ENCODE data around the gene KIF13A.
"Not testable (repeated sequence)": the region's sequence is repeated elsewhere in the genome, so short reads cannot be mapped to it uniquely, and the experiment has no call there.

The KIF13A gene

DNA sequence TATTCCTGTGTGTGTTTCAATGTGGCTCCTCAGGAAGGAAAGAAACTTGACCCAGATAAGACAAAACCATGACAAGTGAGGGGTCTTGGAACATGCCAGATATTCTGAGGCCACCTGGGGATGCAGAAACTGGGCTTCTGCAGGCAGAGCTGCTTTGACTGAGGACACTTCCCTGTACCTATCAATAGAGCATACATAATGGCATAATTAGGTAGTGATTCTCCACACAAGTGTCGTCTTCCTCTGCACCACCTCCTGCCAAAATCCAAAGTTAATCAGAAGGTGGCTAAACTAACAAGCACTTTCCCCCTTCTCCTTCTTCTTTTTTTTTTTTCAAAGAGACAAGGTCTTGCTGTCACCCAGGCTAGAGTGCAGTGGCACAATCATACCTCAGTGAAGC is 97.1 kb downstream of the KIF13A start:
- Histone ChIP-seq H3K27ac (ENCODE audit: low read depth in 2 of 2, low read length in 2 of 2) (no peak overlapping the region), H3K36me3 (ENCODE audit: control insufficient read depth in 2 of 2, insufficient read depth in 2 of 2, low read length in 2 of 2) (peaks cover 4 to 11% of the 10 kb centered on the region in 2 donors), H3K4me3 (ENCODE audit: low read length in 2 of 2) (no peak overlapping the region), H3K4me1 (ENCODE audit: control insufficient read depth in 2 of 2, insufficient read depth in 2 of 2, low read length in 2 of 2) (no peaks in the 10 kb centered on the region), H3K9me3 (ENCODE audit: control insufficient read depth in 2 of 2, low read length in 2 of 2) (peaks cover 5 to 9% of the 10 kb centered on the region in 2 donors), H3K27me3 (ENCODE audit: control insufficient read depth in 2 of 2, insufficient read depth in 2 of 2, low read length in 2 of 2) (no peaks in the 10 kb centered on the region), H3K9ac (ENCODE audit: low read depth in 1 of 2, low read length in 2 of 2) (no peak overlapping the region)

DNA sequence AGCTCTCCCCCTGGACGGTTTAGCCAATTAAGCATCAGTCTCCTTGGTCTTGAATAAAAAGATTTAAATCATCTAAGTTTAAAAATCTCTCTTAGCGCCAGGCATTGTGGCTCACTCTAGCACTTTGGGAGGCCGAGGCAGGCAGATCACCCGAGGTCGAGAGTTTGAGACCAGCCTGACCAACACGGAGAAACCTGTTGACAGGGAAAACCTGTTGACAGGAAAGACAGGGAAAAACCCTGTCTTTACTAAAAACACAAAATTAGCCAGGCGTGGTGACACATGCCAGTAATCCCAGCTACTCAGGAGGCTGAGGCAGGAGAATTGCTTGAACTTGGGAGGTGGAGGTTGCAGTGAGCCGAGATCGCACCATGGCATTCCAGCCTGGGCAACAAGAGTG is 97.7 kb downstream of the KIF13A start:
- H3K27me3 ChIP-seq (ENCODE audit: control insufficient read depth in 2 of 2, insufficient read depth in 2 of 2, low read length in 2 of 2): not testable (repeated sequence)

DNA sequence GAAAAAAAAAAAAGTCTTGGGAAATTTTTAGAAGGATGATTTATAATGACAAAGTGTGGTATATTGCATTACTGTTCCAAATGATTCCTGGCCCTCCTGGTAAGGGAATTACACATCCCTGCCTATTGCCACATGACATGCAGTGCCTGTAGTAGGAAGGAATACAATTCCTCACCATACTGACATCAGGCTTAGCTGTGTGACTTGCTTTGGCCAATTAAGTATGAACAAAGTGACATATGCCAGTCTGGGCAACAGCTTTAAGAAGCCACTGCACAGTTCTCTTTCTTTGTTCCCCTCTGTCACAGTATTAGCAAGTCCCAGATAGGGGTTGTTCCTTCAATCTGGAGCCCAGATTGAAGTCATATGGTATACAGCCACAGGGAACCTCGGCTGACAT is 100.5 kb downstream of the KIF13A start:
- Histone ChIP-seq H3K27ac (ENCODE audit: low read depth in 2 of 2, low read length in 2 of 2) (no peak overlapping the region), H3K9me3 (ENCODE audit: control insufficient read depth in 2 of 2, low read length in 2 of 2) (no peaks in the 10 kb centered on the region), H3K9ac (ENCODE audit: low read depth in 1 of 2, low read length in 2 of 2) (no peak overlapping the region), H3K4me3 (ENCODE audit: low read length in 2 of 2) (no peak overlapping the region), H3K27me3 (ENCODE audit: control insufficient read depth in 2 of 2, insufficient read depth in 2 of 2, low read length in 2 of 2) (no peaks in the 10 kb centered on the region), H3K4me1 (ENCODE audit: control insufficient read depth in 2 of 2, insufficient read depth in 2 of 2, low read length in 2 of 2) (no peaks in the 10 kb centered on the region), H3K36me3 (ENCODE audit: control insufficient read depth in 2 of 2, insufficient read depth in 2 of 2, low read length in 2 of 2) (no peaks in the 10 kb centered on the region)

More for the DNA sequence above, 97.7 kb downstream of the KIF13A start:
- H3K4me3 ChIP-seq (ENCODE audit: low read length in 2 of 2); H3K4me1 ChIP-seq (ENCODE audit: control insufficient read depth in 2 of 2, insufficient read depth in 2 of 2, low read length in 2 of 2); H3K9ac ChIP-seq (ENCODE audit: low read depth in 1 of 2, low read length in 2 of 2); H3K9me3 ChIP-seq (ENCODE audit: control insufficient read depth in 2 of 2, low read length in 2 of 2); H3K36me3 ChIP-seq (ENCODE audit: control insufficient read depth in 2 of 2, insufficient read depth in 2 of 2, low read length in 2 of 2); H3K27ac ChIP-seq (ENCODE audit: low read depth in 2 of 2, low read length in 2 of 2): not testable (repeated sequence)

DNA sequence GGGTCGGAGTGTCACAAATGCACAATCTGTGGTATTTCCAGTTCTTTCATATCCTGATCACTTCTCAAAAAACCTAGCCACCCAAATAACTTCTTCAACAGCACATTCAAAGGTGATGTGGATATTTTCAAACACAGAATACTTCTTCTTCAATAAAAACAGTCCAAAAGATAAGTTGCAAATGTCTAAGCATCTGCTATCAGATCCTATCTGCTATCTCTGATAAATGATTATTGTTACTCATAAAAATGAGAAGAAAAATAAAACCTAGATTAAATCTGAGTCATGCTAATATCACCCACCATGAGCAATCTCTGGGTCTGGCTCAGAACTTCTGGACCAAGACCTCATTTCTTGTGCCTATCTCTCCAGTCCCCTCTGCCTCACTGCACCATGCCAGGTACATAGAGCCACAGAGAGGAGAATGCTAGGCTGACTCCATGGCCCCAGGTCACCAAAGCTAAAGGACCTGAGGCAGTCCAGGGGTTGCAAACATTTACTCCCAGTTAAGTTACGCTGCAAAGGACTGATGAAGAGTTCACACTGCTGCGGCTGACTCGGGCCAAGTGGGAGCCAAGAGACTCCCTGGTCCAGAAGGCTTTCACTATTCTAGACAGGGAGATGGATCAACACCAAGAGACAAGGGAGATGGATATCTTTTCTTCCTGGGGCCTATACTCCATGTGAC is 101.4 kb downstream of the KIF13A start:
- no peaks in the 10 kb centered on the region for H3K36me3 ChIP-seq (ENCODE audit: control insufficient read depth in 2 of 2, insufficient read depth in 2 of 2, low read length in 2 of 2)
- no peak overlapping the region for H3K4me3 ChIP-seq (ENCODE audit: low read length in 2 of 2)
- H3K9ac ChIP-seq (ENCODE audit: low read depth in 1 of 2, low read length in 2 of 2): no peak overlapping the region
- H3K9me3 ChIP-seq (ENCODE audit: control insufficient read depth in 2 of 2, low read length in 2 of 2): no peaks in the 10 kb centered on the region
- no peaks in the 10 kb centered on the region for H3K4me1 ChIP-seq (ENCODE audit: control insufficient read depth in 2 of 2, insufficient read depth in 2 of 2, low read length in 2 of 2)
- no peak overlapping the region for H3K27ac ChIP-seq (ENCODE audit: low read depth in 2 of 2, low read length in 2 of 2)
- no peaks in the 10 kb centered on the region for H3K27me3 ChIP-seq (ENCODE audit: control insufficient read depth in 2 of 2, insufficient read depth in 2 of 2, low read length in 2 of 2)

DNA sequence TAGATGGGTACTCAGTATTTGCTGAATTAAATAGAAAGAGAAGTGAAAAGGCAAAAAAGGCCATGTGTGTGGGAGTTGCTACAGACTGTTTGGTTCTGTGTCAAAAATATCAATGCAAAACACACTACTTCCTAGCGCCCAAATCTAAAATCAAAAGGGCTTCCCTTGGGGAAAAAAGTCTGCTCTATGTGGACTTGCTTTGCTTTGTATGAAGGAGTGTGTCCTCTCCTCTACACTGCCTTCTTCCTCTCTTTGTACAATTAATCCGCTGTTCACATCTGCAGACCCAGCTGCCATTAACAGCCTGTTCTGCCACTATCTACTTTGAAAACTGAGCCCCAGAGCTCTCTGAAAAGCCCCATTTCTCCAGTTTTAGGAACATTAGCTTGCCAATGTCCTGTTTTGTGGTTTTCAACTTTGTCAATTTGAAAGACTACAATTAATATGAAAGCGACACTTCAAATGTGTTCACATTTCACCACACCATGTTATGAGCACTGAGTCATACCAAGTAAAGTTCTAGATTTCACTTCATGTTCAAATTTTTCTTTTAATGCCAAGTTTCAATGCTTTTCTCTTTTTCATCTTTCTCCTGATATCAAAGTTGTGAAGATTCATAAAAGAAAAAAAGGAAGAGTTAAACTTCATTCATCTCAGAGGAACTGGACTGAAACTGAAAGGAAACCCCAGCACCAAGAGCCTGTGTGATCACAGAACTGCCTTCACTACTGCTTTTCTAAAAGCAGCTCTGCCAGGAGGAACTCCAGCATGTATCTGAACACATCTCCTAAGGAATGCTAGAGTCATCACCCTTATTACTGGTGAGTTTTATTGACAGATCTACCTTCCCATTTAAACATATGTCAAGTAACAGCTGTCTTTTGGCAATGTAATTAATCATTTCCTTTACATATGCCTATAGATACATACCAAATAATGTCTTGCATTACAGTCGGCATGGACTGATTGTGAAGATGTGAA is 102.6 kb downstream of the KIF13A start:
- Histone ChIP-seq H3K36me3 (ENCODE audit: control insufficient read depth in 2 of 2, insufficient read depth in 2 of 2, low read length in 2 of 2) (no peaks in the 10 kb centered on the region), H3K27me3 (ENCODE audit: control insufficient read depth in 2 of 2, insufficient read depth in 2 of 2, low read length in 2 of 2) (no peaks in the 10 kb centered on the region), H3K4me1 (ENCODE audit: control insufficient read depth in 2 of 2, insufficient read depth in 2 of 2, low read length in 2 of 2) (no peaks in the 10 kb centered on the region), H3K9me3 (ENCODE audit: control insufficient read depth in 2 of 2, low read length in 2 of 2) (no peaks in the 10 kb centered on the region), H3K27ac (ENCODE audit: low read depth in 2 of 2, low read length in 2 of 2) (no peak overlapping the region), H3K4me3 (ENCODE audit: low read length in 2 of 2) (no peak overlapping the region), H3K9ac (ENCODE audit: low read depth in 1 of 2, low read length in 2 of 2) (no peak overlapping the region)

DNA sequence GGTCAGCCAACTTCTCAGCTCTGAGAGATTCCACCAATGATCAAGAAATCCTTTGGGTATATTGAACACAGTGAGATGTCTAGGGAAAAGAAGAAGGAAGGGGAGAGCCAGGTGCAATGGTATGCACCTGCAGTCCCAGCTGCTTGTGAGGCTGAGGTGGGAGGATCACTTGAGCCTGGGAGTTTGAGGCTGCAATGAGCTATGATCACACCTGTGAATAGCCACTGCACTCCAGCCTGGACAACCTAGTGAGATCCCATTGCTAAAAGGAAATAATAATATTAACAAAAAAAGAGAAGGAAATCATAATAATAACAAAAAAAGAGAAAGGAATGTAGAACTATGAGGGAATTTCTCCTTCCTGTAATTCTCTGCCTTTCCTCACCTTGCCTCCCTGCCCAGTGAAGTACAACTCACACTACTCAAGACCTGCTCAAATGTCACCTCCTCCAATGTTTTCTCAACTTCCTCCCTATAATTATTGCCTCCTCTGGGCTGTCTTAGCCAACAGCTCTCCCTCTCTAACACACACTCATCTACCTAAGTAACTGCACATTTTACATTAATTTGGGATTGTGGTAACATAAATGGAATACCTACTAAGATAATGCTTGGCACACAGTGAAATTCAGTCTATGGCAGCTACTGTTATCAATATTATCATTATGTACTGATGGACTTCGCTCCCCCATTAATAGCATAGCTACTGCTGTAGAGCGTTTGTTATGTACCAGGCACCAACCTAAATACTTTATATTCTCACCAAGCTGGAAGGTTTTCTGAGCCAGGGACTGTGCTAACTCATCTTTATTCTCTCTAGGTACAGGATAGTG is 103.6 kb downstream of the KIF13A start:
- H3K9me3 ChIP-seq (ENCODE audit: control insufficient read depth in 2 of 2, low read length in 2 of 2): no peaks in the 10 kb centered on the region
- no peaks in the 10 kb centered on the region for H3K4me1 ChIP-seq (ENCODE audit: control insufficient read depth in 2 of 2, insufficient read depth in 2 of 2, low read length in 2 of 2)
- H3K4me3 ChIP-seq (ENCODE audit: low read length in 2 of 2): no peak overlapping the region
- H3K27ac ChIP-seq (ENCODE audit: low read depth in 2 of 2, low read length in 2 of 2): no peak overlapping the region
- H3K9ac ChIP-seq (ENCODE audit: low read depth in 1 of 2, low read length in 2 of 2): no peak overlapping the region
- H3K36me3 ChIP-seq (ENCODE audit: control insufficient read depth in 2 of 2, insufficient read depth in 2 of 2, low read length in 2 of 2): no peaks in the 10 kb centered on the region
- no peaks in the 10 kb centered on the region for H3K27me3 ChIP-seq (ENCODE audit: control insufficient read depth in 2 of 2, insufficient read depth in 2 of 2, low read length in 2 of 2)

DNA sequence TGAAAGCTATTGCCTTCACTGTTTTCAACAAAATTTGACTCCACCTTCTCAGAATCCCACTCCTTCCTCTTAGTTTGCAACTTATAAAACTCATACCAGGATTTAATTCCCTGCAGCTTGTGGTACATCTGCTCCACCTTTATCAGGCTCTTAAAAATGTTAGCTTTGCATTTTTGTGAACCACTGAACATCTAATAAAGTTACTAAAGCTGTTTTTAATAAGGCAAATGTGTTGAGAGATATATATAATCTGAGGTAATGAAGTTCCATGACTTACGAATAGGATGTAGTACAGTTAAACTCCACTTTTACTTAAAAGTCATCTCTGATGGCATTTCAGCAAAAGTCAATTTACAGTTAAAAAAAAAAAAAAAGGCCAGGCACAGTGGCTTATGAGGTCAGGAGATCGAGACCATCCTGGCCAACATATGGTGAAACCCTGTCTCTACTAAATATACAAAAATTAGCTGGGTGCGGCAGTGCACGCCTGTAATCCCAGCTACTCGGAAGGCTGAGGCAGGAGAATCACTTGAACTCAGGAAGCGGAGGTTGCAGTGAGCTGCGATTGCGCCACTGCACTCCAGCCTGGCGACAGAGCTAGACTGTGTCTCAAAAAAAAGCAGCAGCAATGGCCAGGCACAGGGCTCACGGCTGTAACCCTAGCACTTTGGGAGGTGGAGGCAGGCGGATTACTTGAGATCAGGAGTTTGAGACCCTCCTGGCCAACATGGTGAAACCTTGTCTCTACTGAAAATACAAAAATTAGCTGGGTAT is 106.2 kb downstream of the KIF13A start:
- no peaks in the 10 kb centered on the region for H3K36me3 ChIP-seq (ENCODE audit: control insufficient read depth in 2 of 2, insufficient read depth in 2 of 2, low read length in 2 of 2)
- H3K27ac ChIP-seq (ENCODE audit: low read depth in 2 of 2, low read length in 2 of 2): no peak overlapping the region
- no peak overlapping the region for H3K9ac ChIP-seq (ENCODE audit: low read depth in 1 of 2, low read length in 2 of 2)
- H3K4me1 ChIP-seq (ENCODE audit: control insufficient read depth in 2 of 2, insufficient read depth in 2 of 2, low read length in 2 of 2): no peaks in the 10 kb centered on the region
- no peaks in the 10 kb centered on the region for H3K9me3 ChIP-seq (ENCODE audit: control insufficient read depth in 2 of 2, low read length in 2 of 2)
- H3K27me3 ChIP-seq (ENCODE audit: control insufficient read depth in 2 of 2, insufficient read depth in 2 of 2, low read length in 2 of 2): no peaks in the 10 kb centered on the region
- no peak overlapping the region for H3K4me3 ChIP-seq (ENCODE audit: low read length in 2 of 2)

DNA sequence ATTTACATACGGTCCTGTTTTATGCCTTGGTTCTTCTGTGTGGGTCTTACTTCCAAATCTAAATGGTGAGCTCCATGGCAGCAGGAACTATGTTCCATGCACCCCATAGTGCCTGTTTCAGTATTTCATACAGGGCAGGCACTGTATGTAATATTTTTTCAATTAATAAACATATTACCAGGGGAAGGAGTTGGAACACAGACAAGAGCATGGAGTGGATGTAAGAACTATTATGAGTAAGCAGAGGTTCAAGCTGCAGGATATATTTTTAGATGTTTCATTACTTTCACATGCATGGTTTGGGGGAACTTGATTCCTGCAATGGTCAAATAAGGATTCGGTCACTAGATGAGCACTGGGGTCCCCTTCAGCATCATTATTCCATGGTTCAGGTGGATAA is 108.3 kb downstream of the KIF13A start:
- no peaks in the 10 kb centered on the region for H3K36me3 ChIP-seq (ENCODE audit: control insufficient read depth in 2 of 2, insufficient read depth in 2 of 2, low read length in 2 of 2)
- no peak overlapping the region for H3K9ac ChIP-seq (ENCODE audit: low read depth in 1 of 2, low read length in 2 of 2)
- H3K4me1 ChIP-seq (ENCODE audit: control insufficient read depth in 2 of 2, insufficient read depth in 2 of 2, low read length in 2 of 2): no peaks in the 10 kb centered on the region
- H3K4me3 ChIP-seq (ENCODE audit: low read length in 2 of 2): no peak overlapping the region
- H3K27me3 ChIP-seq (ENCODE audit: control insufficient read depth in 2 of 2, insufficient read depth in 2 of 2, low read length in 2 of 2): no peaks in the 10 kb centered on the region
- H3K27ac ChIP-seq (ENCODE audit: low read depth in 2 of 2, low read length in 2 of 2): no peak overlapping the region
- no peaks in the 10 kb centered on the region for H3K9me3 ChIP-seq (ENCODE audit: control insufficient read depth in 2 of 2, low read length in 2 of 2)

DNA sequence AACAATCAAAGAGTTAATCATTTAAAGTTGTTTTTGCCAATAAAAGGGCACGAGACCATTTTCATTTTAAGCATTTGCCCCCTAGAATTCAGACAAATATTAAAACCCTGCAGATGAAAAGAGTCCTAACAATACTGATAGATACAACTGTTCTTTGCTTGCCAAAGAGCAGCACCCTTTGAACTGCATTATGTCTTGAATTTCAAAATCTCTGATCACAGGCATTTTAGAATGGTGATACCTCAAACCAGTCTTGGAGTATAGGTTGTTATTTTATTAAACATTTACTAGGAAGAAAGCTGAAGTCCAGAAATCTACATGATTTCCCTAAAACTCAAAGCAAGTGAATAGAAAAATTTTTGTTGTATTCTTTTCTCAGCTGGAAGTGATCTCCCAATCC is 108.7 kb downstream of the KIF13A start:
- no peaks in the 10 kb centered on the region for H3K27me3 ChIP-seq (ENCODE audit: control insufficient read depth in 2 of 2, insufficient read depth in 2 of 2, low read length in 2 of 2)
- H3K36me3 ChIP-seq (ENCODE audit: control insufficient read depth in 2 of 2, insufficient read depth in 2 of 2, low read length in 2 of 2): no peaks in the 10 kb centered on the region
- no peaks in the 10 kb centered on the region for H3K4me1 ChIP-seq (ENCODE audit: control insufficient read depth in 2 of 2, insufficient read depth in 2 of 2, low read length in 2 of 2)
- H3K4me3 ChIP-seq (ENCODE audit: low read length in 2 of 2): no peak overlapping the region
- H3K9me3 ChIP-seq (ENCODE audit: control insufficient read depth in 2 of 2, low read length in 2 of 2): no peaks in the 10 kb centered on the region
- no peak overlapping the region for H3K9ac ChIP-seq (ENCODE audit: low read depth in 1 of 2, low read length in 2 of 2)
- H3K27ac ChIP-seq (ENCODE audit: low read depth in 2 of 2, low read length in 2 of 2): no peak overlapping the region

Measured in mucosa of rectum (tissue), 2 donors.